ENCODE results near the gene ACOX3. TPM values are rescaled to one million over a fixed set of nuclear protein-coding genes. Genes with fewer than 3 reads are reported as not detected.

Gene ACOX3
- total and polyA plus RNA-seq, 9 of the 15 experiments (the other 6 are each of a cell fraction or from before 2014, with no cell fraction given): 0.68 to 7.3 (median 3.7) TPM

DNA sequence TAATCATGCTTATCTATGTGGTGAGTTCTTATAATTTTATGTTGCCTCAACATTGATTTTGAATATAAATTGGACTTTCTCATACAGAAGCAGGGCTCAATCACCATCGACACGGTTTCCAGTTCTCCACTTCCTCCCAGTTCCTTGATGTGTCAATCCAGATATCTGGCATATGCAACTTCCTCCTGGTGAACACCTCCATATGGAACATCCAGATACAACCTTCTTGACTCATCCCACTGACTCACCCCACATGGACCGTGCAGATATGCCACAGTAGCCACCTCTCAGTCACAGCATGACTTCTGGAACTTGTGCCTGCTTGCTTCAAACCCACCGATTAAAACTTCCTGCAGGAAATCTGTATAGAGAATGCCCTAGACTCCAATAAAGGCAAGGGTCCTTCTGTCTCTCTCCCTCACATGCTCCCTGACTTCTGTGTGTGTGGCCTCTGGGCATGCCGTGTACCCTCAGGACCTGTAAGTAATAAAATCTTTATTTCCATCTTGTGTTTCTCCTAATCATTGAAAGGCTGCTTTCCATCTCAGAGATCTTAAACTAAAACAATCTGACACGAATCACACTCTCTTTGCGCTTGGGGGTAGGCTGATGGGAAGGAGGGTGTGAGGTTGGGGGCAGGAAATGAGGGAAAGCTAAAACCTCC is 104.0 kb downstream of the ACOX3 start (continued):
- TF ChIP-seq, protein P1, sequence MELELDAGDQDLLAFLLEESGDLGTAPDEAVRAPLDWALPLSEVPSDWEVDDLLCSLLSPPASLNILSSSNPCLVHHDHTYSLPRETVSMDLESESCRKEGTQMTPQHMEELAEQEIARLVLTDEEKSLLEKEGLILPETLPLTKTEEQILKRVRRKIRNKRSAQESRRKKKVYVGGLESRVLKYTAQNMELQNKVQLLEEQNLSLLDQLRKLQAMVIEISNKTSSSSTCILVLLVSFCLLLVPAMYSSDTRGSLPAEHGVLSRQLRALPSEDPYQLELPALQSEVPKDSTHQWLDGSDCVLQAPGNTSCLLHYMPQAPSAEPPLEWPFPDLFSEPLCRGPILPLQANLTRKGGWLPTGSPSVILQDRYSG (tag; conservative IDR thresholded peaks at IDR 0.05; ENCODE audit: low read depth): no peak
- TF ChIP-seq, protein P2, sequence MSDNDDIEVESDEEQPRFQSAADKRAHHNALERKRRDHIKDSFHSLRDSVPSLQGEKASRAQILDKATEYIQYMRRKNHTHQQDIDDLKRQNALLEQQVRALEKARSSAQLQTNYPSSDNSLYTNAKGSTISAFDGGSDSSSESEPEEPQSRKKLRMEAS (CRISPR knock-in tag; IDR thresholded peaks at IDR 0.05): peak; percentile 28; the same call in 1 of the 2 replicates
- TF ChIP-seq, protein P3, sequence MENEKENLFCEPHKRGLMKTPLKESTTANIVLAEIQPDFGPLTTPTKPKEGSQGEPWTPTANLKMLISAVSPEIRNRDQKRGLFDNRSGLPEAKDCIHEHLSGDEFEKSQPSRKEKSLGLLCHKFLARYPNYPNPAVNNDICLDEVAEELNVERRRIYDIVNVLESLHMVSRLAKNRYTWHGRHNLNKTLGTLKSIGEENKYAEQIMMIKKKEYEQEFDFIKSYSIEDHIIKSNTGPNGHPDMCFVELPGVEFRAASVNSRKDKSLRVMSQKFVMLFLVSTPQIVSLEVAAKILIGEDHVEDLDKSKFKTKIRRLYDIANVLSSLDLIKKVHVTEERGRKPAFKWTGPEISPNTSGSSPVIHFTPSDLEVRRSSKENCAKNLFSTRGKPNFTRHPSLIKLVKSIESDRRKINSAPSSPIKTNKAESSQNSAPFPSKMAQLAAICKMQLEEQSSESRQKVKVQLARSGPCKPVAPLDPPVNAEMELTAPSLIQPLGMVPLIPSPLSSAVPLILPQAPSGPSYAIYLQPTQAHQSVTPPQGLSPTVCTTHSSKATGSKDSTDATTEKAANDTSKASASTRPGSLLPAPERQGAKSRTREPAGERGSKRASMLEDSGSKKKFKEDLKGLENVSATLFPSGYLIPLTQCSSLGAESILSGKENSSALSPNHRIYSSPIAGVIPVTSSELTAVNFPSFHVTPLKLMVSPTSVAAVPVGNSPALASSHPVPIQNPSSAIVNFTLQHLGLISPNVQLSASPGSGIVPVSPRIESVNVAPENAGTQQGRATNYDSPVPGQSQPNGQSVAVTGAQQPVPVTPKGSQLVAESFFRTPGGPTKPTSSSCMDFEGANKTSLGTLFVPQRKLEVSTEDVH (IDR thresholded peaks at IDR 0.05; ENCODE audit: low read depth, partially characterized antibody): no peak
- TF ChIP-seq, protein P4, sequence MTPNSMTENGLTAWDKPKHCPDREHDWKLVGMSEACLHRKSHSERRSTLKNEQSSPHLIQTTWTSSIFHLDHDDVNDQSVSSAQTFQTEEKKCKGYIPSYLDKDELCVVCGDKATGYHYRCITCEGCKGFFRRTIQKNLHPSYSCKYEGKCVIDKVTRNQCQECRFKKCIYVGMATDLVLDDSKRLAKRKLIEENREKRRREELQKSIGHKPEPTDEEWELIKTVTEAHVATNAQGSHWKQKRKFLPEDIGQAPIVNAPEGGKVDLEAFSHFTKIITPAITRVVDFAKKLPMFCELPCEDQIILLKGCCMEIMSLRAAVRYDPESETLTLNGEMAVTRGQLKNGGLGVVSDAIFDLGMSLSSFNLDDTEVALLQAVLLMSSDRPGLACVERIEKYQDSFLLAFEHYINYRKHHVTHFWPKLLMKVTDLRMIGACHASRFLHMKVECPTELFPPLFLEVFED (CRISPR knock-in tag; conservative IDR thresholded peaks at IDR 0.05): peak; percentile 94
- peak; percentile 76; the same call in 1 of the 2 replicates for TF ChIP-seq MYNN (IDR thresholded peaks at IDR 0.05)
- TF ChIP-seq MYNN (CRISPR knock-in tag; IDR thresholded peaks at IDR 0.05): no peak
- no peak for TF ChIP-seq DACH1 (IDR thresholded peaks at IDR 0.05; ENCODE audit: partially characterized antibody)
- TF ChIP-seq TCFL5 (CRISPR knock-in tag; conservative IDR thresholded peaks at IDR 0.05): no peak
- TF ChIP-seq HDAC6 (IDR thresholded peaks at IDR 0.05; ENCODE audit: low read depth, low read length): no peak
- TF ChIP-seq SMARCE1 (IDR thresholded peaks at IDR 0.05): peak; percentile 99
- TF ChIP-seq HMGN3 (IDR thresholded peaks at IDR 0.05; ENCODE audit: borderline replicate concordance, extremely low read depth, insufficient read length, low read depth, low read length): peak; percentile 85
- no peak for TF ChIP-seq HNRNPLL (IDR thresholded peaks at IDR 0.05; ENCODE audit: low read depth, low read length, poor library complexity, severe bottlenecking)
- TF ChIP-seq ZNF766 (CRISPR knock-in tag; conservative IDR thresholded peaks at IDR 0.05): peak; percentile 82
- peak; percentile 82 for TF ChIP-seq DMBX1 (CRISPR knock-in tag; IDR thresholded peaks at IDR 0.05; ENCODE audit: borderline replicate concordance)
- TF ChIP-seq, protein P5, sequence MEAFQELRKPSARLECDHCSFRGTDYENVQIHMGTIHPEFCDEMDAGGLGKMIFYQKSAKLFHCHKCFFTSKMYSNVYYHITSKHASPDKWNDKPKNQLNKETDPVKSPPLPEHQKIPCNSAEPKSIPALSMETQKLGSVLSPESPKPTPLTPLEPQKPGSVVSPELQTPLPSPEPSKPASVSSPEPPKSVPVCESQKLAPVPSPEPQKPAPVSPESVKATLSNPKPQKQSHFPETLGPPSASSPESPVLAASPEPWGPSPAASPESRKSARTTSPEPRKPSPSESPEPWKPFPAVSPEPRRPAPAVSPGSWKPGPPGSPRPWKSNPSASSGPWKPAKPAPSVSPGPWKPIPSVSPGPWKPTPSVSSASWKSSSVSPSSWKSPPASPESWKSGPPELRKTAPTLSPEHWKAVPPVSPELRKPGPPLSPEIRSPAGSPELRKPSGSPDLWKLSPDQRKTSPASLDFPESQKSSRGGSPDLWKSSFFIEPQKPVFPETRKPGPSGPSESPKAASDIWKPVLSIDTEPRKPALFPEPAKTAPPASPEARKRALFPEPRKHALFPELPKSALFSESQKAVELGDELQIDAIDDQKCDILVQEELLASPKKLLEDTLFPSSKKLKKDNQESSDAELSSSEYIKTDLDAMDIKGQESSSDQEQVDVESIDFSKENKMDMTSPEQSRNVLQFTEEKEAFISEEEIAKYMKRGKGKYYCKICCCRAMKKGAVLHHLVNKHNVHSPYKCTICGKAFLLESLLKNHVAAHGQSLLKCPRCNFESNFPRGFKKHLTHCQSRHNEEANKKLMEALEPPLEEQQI (IDR thresholded peaks at IDR 0.05): 0 out of 2 replicates have a peak, but pooled peaks have one; percentile 19
- peak; percentile 91 for TF ChIP-seq SOX6 (IDR thresholded peaks at IDR 0.05)
- TF ChIP-seq ARNT (IDR thresholded peaks at IDR 0.05): peak in 1 of 2 experiments; percentile 52; a peak in 1 of 4 replicates
- TF ChIP-seq NFIC (IDR thresholded peaks at IDR 0.05): peak; percentile 84
- peak; percentile 77; the same call in 1 of the 2 replicates for TF ChIP-seq ZKSCAN8 (CRISPR knock-in tag; IDR thresholded peaks at IDR 0.05)
- no peak for TF ChIP-seq NR4A1 (CRISPR knock-in tag; IDR thresholded peaks at IDR 0.05)
- peak; percentile 65; the same call in 1 of the 2 replicates for TF ChIP-seq NR4A1 (tag; IDR thresholded peaks at IDR 0.05)

Measured in K562 (cell line).